Adrenal gland (tissue), 5 donors: ENCODE results near the gene GOLT1A.

Source experiments
- CTCF ChIP-seq, 6 experiments: fragments of 450-650 bp in 4 of 6; fragments of 200-600 bp in 2 of 6; sonication (generic) in 1 of 6; IDR thresholded peaks; 1 replicate in 5 of 6; 2 replicates in 1 of 6; pipeline versions ENCODE4 v1.5.1 to v1.8.0; 2016 to 2021; ENCODE audit warnings: antibody characterized with exemption in 6 of 6, mild to moderate bottlenecking in 2 of 6, moderate library complexity in 1 of 6
- POLR2A ChIP-seq, 2 donors: fragments of 450-650 bp; IDR thresholded peaks; one replicate each; pipeline ENCODE4 v1.6.1; 2017; ENCODE audit warnings: antibody characterized with exemption in 2 of 2, mild to moderate bottlenecking in 2 of 2, moderate library complexity in 1 of 2
- donor health status: DM: no; HTN: no; CAD: no.

- TF ChIP-seq CTCF (IDR thresholded peaks at IDR 0.05) = no peak
- no peak for TF ChIP-seq POLR2A (IDR thresholded peaks at IDR 0.05)
These were observed 8.4 kb upstream of the GOLT1A start for GRCh38 chr1:204222006-204222763.
